Measurements from ENCODE around the gene GRM7.

DNA sequence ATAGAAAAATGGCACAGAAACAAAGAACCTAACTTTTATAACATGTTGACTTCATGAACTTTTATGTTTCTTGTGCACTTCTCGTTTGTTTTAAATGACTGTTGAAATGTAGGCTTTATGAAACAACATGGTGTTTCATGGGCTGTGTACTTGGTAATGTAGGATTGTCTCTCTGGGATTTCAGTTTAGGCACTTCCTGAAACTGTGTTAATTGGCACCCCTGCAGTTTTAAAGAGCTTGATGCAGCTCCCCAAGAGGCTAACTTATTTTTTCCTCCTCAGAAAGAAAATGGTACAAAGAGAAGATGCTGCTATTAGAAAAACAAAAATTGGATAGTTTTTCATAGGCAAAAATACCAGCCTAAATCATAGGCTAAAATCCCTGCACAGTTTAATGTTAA is 239.2 kb downstream of the GRM7 start:
- TF ChIP-seq, protein P1, sequence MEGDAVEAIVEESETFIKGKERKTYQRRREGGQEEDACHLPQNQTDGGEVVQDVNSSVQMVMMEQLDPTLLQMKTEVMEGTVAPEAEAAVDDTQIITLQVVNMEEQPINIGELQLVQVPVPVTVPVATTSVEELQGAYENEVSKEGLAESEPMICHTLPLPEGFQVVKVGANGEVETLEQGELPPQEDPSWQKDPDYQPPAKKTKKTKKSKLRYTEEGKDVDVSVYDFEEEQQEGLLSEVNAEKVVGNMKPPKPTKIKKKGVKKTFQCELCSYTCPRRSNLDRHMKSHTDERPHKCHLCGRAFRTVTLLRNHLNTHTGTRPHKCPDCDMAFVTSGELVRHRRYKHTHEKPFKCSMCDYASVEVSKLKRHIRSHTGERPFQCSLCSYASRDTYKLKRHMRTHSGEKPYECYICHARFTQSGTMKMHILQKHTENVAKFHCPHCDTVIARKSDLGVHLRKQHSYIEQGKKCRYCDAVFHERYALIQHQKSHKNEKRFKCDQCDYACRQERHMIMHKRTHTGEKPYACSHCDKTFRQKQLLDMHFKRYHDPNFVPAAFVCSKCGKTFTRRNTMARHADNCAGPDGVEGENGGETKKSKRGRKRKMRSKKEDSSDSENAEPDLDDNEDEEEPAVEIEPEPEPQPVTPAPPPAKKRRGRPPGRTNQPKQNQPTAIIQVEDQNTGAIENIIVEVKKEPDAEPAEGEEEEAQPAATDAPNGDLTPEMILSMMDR (conservative IDR thresholded peaks at IDR 0.05; ENCODE audit: low read depth, low read length) = no peak
- TF ChIP-seq SMC3 (IDR thresholded peaks at IDR 0.05; ENCODE audit: low read depth, low read length) (no peak), BHLHE40 (IDR thresholded peaks at IDR 0.05; ENCODE audit: low read depth, low read length) (no peak), POLR2A (IDR thresholded peaks at IDR 0.05; ENCODE audit: low read depth, low read length) (no peak), RCOR1 (IDR thresholded peaks at IDR 0.05; ENCODE audit: insufficient replicate concordance, low read length) (no peak), CEBPB (IDR thresholded peaks at IDR 0.05; ENCODE audit: low read depth, low read length) (no peak), RAD21 (IDR thresholded peaks at IDR 0.05; ENCODE audit: low read length) (no peak), MAFK (IDR thresholded peaks at IDR 0.05; ENCODE audit: low read depth, low read length) (no peak)

Measured in IMR-90 (cell line).